ENCODE results near the gene STARD4. TPM values are rescaled to one million over a fixed set of nuclear protein-coding genes. Genes with fewer than 3 reads are reported as not detected.

Gene STARD4
- total and polyA plus RNA-seq, 7 donors, result 3.3 to 24.5 (median 8.6) TPM

DNA sequence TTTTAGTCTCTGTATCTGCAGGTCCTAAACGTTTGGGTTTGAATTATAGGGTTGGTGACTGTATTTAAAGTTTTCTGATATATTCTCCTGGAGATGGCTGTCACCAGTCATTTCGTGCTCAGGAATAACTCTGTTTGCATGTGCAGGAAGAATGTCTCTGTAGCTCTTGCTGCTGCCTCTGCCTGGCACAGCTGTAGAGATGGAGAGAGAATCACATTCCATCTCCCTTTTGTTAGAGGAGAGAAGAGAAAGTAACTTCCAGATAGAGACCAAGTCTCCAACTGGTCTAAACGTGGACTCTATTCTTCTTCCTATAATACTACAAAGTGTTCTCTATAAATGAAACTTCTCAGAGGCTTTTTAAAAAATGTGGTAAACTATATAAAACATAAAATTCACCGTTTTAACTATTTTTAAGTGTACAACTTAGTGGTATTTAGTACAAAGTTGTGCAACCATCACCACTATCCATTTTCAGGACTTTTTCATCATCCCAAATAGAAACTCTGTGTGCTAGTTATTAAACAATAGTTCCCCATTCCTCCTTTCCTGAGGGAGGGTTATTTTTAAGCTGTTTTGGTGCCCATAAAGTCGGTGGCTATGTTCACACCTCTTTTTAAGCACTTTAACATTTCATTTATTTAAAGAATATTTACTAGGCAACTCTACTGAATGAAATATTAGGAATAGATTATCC lies 20.7 kb upstream of the STARD4 start:
- TF ChIP-seq POLR2AphosphoS5 (IDR thresholded peaks at IDR 0.05) (no peak), CTCF (IDR thresholded peaks at IDR 0.05) (no peak), POLR2A (IDR thresholded peaks at IDR 0.05) (no peak), EP300 (IDR thresholded peaks at IDR 0.05) (no peak)
- Histone ChIP-seq H3K36me3 (no peaks in the 10 kb centered on the region), H3K4me1 (no peaks in the 10 kb centered on the region), H3K27ac (no peak overlapping the region), H3K4me3 (no peak overlapping the region), H3K9me3 (no peaks in the 10 kb centered on the region), H3K27me3 (no peaks in the 10 kb centered on the region)
- intact Hi-C loops (cut with DNase I), result loop anchor here (5.0 kb wide), 1 partner anchor 614 kb away; no protein-coding TSS in a partner anchor
- 60 to 61% methylated on average over 5 of the region's 5 CpGs for WGBS, 2 donors
- DNase-seq, result no peak

- Histone ChIP-seq H3K4me3 (no peak overlapping the region), H3K36me3 (no peaks in the 10 kb centered on the region), H3K27ac (peak overlapping the region in 1 of 4 donors; percentile 28), H3K9me3 (no peaks in the 10 kb centered on the region), H3K4me1 (no peaks in the 10 kb centered on the region), H3K27me3 (no peaks in the 10 kb centered on the region)
- DNase-seq, result peak; percentile 86
- intact Hi-C loops (cut with DNase I), result loop anchor here (5.0 kb wide), 1 partner anchor 617 kb away; no protein-coding TSS in a partner anchor
- TF ChIP-seq POLR2AphosphoS5 (IDR thresholded peaks at IDR 0.05) (peak in 2 of 4 donors; percentile 15 to 23), EP300 (IDR thresholded peaks at IDR 0.05) (no peak)
- WGBS, 2 donors, result 13 to 25% methylated on average over 10 of the region's 10 CpGs
Measured at GRCh38 chr5:111530298-111530740, 18.0 kb upstream of the STARD4 start.

GRCh38 chr5:111528056-111528455 lies 15.7 kb upstream of the STARD4 start:
- H3K27ac ChIP-seq, result no peak overlapping the region
- intact Hi-C loops (cut with DNase I), result no loop called here
- H3K9me3 ChIP-seq, result no peaks in the 10 kb centered on the region
- TF ChIP-seq EP300 (IDR thresholded peaks at IDR 0.05), result no peak
- no peak for TF ChIP-seq POLR2AphosphoS5 (IDR thresholded peaks at IDR 0.05)
- no peak for TF ChIP-seq CTCF (IDR thresholded peaks at IDR 0.05)
- TF ChIP-seq POLR2A (IDR thresholded peaks at IDR 0.05), result no peak
- H3K36me3 ChIP-seq, result no peaks in the 10 kb centered on the region
- H3K4me3 ChIP-seq, result no peak overlapping the region
- H3K4me1 ChIP-seq, result no peaks in the 10 kb centered on the region
- DNase-seq, result no peak
- no peaks in the 10 kb centered on the region for H3K27me3 ChIP-seq
- whole genome bisulfite sequencing, 2 donors, result 91 to 95% methylated on average over 3 of the region's 3 CpGs

DNA sequence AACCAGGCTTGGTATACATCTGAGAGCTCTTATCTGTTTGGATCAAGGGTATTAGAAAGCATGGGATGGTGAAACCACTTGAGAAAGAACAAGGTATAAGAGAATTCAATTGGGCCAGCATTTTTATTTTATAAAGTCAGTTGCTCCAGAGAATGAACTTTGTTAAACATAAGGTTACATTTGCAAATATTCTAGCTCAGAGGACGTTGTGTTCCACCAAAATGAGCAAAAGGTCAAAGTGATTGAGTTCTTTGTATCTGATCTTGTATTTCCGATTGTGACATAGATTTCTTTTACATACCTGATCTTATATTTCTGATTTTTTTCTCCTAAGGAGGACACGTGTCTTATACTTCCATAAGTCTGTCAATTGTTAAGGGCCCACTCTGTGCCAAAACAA lies 8.6 kb upstream of the STARD4 start:
- Histone ChIP-seq H3K9me3 (no peaks in the 10 kb centered on the region), H3K36me3 (no peaks in the 10 kb centered on the region), H3K27me3 (no peaks in the 10 kb centered on the region), H3K4me1 (no peaks in the 10 kb centered on the region), H3K4me3 (no peak overlapping the region), H3K27ac (no peak overlapping the region)
- 34 to 75% methylated on average over 3 of the region's 3 CpGs for WGBS, 2 donors
- intact Hi-C loops (cut with DNase I), result no loop called here
- TF ChIP-seq POLR2A (IDR thresholded peaks at IDR 0.05), result no peak
- DNase-seq, result no peak

DNA sequence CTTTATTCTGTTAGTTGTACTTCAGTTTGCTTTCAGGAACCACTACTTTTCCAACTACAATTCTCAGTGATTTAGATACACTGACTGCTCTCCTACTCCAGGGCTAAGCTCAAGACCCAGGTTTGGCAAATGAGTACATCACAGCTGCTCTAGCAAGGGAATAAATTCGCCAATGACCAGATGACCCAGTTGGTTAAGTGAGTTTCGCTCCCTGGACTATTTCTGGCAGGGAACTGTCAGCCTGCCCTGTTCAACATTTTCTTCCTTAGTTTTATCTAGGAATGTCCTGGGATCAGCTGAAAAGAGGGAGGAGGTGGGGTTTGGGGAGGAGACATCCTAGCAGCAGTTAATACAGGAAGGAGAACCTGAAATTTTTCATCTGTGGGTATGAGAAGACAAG lies 6.4 kb upstream of the STARD4 start:
- intact Hi-C loops (cut with DNase I), result no loop called here
- TF ChIP-seq EP300 (IDR thresholded peaks at IDR 0.05), result no peak
- 89 to 90% methylated on average over 2 of the region's 2 CpGs for WGBS, 2 donors

DNA sequence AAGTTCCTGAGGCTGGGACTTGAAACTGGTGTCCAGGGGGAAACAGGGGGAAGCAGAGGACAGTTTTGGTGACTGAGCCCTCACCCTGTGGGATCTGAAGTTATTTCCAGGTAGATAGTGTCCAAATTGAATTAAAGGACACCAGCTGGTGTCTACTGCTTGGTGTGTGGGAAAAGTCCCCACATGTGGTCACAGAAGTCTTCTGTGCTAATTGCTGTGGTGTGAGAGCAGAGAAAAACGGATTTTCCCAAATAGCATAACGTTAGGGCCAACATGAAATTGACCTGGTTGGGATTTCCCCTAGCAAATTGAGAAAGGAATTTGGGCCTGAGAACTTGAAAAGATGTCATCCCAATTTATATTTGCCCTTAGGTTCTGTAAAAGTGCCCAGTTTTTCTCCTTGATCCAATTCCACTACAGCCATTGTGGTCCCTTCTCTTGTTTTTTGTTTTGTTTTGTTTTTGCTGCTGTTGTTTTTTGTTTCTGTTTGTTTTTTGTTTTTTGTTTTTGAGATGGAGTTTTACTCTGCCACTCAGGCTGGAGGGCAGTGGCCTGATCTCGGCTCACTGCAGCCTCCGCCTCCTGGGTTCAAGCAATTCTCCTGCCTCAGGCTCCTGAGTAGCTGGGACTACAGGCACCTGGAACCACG lies 5.6 kb upstream of the STARD4 start:
- intact Hi-C loops (cut with DNase I), result no loop called here
- peaks cover 0 to 8% (median 5%) of the 10 kb centered on the region in 4 donors for H3K4me1 ChIP-seq
- DNase-seq, result no peak
- H3K27ac ChIP-seq, result no peak overlapping the region
- TF ChIP-seq POLR2AphosphoS5 (IDR thresholded peaks at IDR 0.05) (no peak), CTCF (IDR thresholded peaks at IDR 0.05) (no peak), EP300 (IDR thresholded peaks at IDR 0.05) (no peak), POLR2A (IDR thresholded peaks at IDR 0.05) (no peak)
- WGBS, 2 donors, result 90% methylated on average over 5 of the region's 5 CpGs
- no peaks in the 10 kb centered on the region for H3K9me3 ChIP-seq
- no peak overlapping the region for H3K4me3 ChIP-seq
- no peaks in the 10 kb centered on the region for H3K27me3 ChIP-seq
- H3K36me3 ChIP-seq, result no peaks in the 10 kb centered on the region

More for the DNA sequence above, 6.4 kb upstream of the STARD4 start:
- no peak overlapping the region for H3K27ac ChIP-seq
- DNase-seq, result no peak
- H3K9me3 ChIP-seq, result no peaks in the 10 kb centered on the region
- H3K4me1 ChIP-seq, result peaks cover 0 to under 1% (median 0%) of the 10 kb centered on the region in 4 donors
- H3K36me3 ChIP-seq, result no peaks in the 10 kb centered on the region
- no peaks in the 10 kb centered on the region for H3K27me3 ChIP-seq
- H3K4me3 ChIP-seq, result no peak overlapping the region

All from sigmoid colon (tissue), 7 donors.